SHP77 (cell line): ENCODE measurements around the gene ZNRF1.
"Not testable (repeated sequence)": the region's sequence is repeated elsewhere in the genome, so short reads cannot be mapped to it uniquely, and the experiment has no call there.

Experiments used
- DNase-seq, 2 experiments: peaks; one replicate each; lab custom pipeline; 2025; lab: John Stamatoyannopoulos, UW

ZNRF1 gene

GRCh38 chr16:74998481-74999218 lies at the start of gene ZNRF1:
ZNRF1 (plus strand) TSS chr16:74999024; CDS start chr16:74999672, 648 bp downstream.
- peak; percentile 84 to 88 for DNase-seq

GRCh38 chr16:74949309-74949708 lies 49.5 kb upstream of the ZNRF1 start:
- no peak for DNase-seq

GRCh38 chr16:74950511-74950910 lies 48.3 kb upstream of the ZNRF1 start:
- DNase-seq, result no peak

GRCh38 chr16:74951206-74951605 lies 47.6 kb upstream of the ZNRF1 start:
- DNase-seq, result no peak

GRCh38 chr16:74951681-74952080 lies 47.1 kb upstream of the ZNRF1 start:
- DNase-seq, result no peak

- DNase-seq, result no peak
Measured at GRCh38 chr16:74954763-74955162, 44.1 kb upstream of the ZNRF1 start.

- no peak for DNase-seq
Measured at GRCh38 chr16:74973304-74973703, 25.5 kb upstream of the ZNRF1 start.

- DNase-seq, result no peak
Measured at GRCh38 chr16:74975591-74975990, 23.2 kb upstream of the ZNRF1 start.

- no peak for DNase-seq
Measured at GRCh38 chr16:74982256-74982655, 16.6 kb upstream of the ZNRF1 start.

- DNase-seq, result no peak
Measured at GRCh38 chr16:74984194-74984528, 14.7 kb upstream of the ZNRF1 start.

GRCh38 chr16:74984529-74985296 lies 14.1 kb upstream of the ZNRF1 start, which contains the start of gene WDR59:
WDR59 (minus strand) TSS chr16:74985123; CDS start chr16:74985017, 106 bp downstream.
- DNase-seq, result peak; percentile 100

- no peak for DNase-seq
Measured at GRCh38 chr16:74987027-74987681, 11.7 kb upstream of the ZNRF1 start.

GRCh38 chr16:74989864-74990263 lies 9.0 kb upstream of the ZNRF1 start:
- not testable (repeated sequence) for DNase-seq

- no peak for DNase-seq
Measured at GRCh38 chr16:74990832-74991231, 8.0 kb upstream of the ZNRF1 start.

GRCh38 chr16:74991268-74991592 lies 7.6 kb upstream of the ZNRF1 start:
- DNase-seq, result no peak

GRCh38 chr16:74991593-74992403 lies 7.0 kb upstream of the ZNRF1 start:
- DNase-seq, result no peak

- DNase-seq, result no peak
Measured at GRCh38 chr16:74995986-74996385, 2.8 kb upstream of the ZNRF1 start.

- peak in 1 of 2 experiments; percentile 7 for DNase-seq
Measured at GRCh38 chr16:74997042-74997491, 1.8 kb upstream of the ZNRF1 start.

- no peak for DNase-seq
Measured at GRCh38 chr16:74999219-74999608, 390 bp downstream of the ZNRF1 start.

GRCh38 chr16:74999609-75000480 lies 1.0 kb downstream of the ZNRF1 start:
- peak; percentile 13 to 38 for DNase-seq

- DNase-seq, result peak; percentile 49 to 67
Measured at GRCh38 chr16:75000481-75001081, 1.8 kb downstream of the ZNRF1 start.
